HG03432 (cell line): ENCODE results near the gene ACSL4.

Experiments
- ATAC-seq: cut with Tn5 transposase; IDR thresholded peaks from one replicate; pipeline ENCODE4 v1.9.1; 2021; ENCODE audit warnings: mild to moderate bottlenecking, moderate library complexity; ENCODE audit not compliant: unreplicated experiment

Gene ACSL4

GRCh38 chrX:109619771-109620170 is 113.3 kb downstream of the ACSL4 start:
- no peak for ATAC-seq

- ATAC-seq, result no peak
These were observed 118.1 kb downstream of the ACSL4 start for GRCh38 chrX:109614951-109615350.

- no peak for ATAC-seq
These were observed 131.6 kb downstream of the ACSL4 start for GRCh38 chrX:109601486-109601885.

GRCh38 chrX:109600237-109600651 is 132.8 kb downstream of the ACSL4 start:
- no peak for ATAC-seq

- no peak for ATAC-seq
These were observed 137.0 kb downstream of the ACSL4 start for GRCh38 chrX:109596015-109596414.
